22Rv1 (cell line): ENCODE data around the gene LRRC32.

Experiments used
- CTCF ChIP-seq: fragments of 450-650 bp; IDR thresholded peaks from 2 replicates; pipeline ENCODE4 v1.5.1; 2017; ENCODE audit warnings: mild to moderate bottlenecking
- ZFX ChIP-seq: fragments of 450-650 bp; IDR thresholded peaks from 2 replicates; pipeline ENCODE4 v1.6.1; 2017; ENCODE audit warnings: antibody characterized with exemption, borderline replicate concordance

DNA sequence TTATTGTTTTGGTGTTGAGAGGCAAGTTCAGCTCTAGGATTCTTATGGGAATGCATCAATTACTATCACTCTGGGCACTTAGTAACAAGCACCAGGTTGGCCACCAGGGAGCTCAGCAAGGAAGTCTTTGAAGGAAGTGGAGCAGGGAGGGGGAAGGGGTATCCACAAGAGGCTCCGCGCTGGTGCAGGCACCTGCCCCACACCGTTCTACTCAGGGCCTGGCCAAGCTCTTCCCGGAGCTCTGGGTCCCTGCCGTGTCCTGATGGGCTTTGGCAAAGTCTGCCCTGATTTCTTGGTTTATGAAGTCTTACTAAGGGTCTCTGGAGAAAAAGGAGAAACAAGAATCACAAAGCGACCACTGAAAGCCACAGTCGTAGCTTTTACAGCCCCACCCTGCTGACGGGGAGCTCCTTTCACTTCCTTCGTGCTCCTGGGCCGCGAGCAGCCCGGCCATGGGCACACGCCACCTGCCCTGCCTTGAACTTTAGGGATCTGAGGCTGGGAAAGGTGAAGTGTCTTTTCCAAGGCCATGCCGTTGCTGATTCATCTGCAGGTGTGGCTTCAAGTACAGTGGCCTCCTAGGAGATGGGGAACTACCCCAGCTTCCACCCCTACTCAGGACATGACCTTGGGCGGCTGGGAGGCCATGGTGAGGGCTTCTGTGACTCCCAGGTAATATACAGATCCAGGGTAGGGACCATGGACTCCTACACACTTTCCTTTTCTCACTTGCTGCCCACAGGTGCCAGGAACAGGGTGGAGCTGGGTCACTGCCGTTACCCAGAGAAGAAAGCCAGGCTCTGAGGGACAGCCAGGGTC is 15.9 kb upstream of the LRRC32 start:
- TF ChIP-seq CTCF: no peak
- TF ChIP-seq ZFX: no peak
